ENCODE results near the gene FIP1L1.

Gene FIP1L1

GRCh38 chr4:53507058-53507457 is 129.6 kb downstream of the FIP1L1 start:
- Histone ChIP-seq H3K27me3 (ENCODE audit: control insufficient read depth, low read length) (no peaks in the 10 kb centered on the region), H3K4me3 (ENCODE audit: low read length) (no peak overlapping the region), H3K27ac (ENCODE audit: low read depth, low read length) (no peak overlapping the region), H3F3A (ENCODE audit: control insufficient read depth, insufficient read depth) (no peaks in the 10 kb centered on the region), H3K4me2 (ENCODE audit: low read length) (no peak overlapping the region), H3K9me3 (ENCODE audit: control insufficient read depth, insufficient read depth, low read length) (no peaks in the 10 kb centered on the region), H4K20me1 (ENCODE audit: control insufficient read depth, insufficient read depth, low read depth, low read length) (no peaks in the 10 kb centered on the region), H3K36me3 (ENCODE audit: control insufficient read depth, low read length) (no peaks in the 10 kb centered on the region), H3K4me1 (ENCODE audit: control insufficient read depth, low read length) (no peaks in the 10 kb centered on the region), H3K9me2 (replicated peaks; ENCODE audit: control insufficient read depth, low read length) (no peaks in the 10 kb centered on the region), H3K79me2 (ENCODE audit: control insufficient read depth, low read length) (no peaks in the 10 kb centered on the region)
- TF ChIP-seq, protein P1, sequence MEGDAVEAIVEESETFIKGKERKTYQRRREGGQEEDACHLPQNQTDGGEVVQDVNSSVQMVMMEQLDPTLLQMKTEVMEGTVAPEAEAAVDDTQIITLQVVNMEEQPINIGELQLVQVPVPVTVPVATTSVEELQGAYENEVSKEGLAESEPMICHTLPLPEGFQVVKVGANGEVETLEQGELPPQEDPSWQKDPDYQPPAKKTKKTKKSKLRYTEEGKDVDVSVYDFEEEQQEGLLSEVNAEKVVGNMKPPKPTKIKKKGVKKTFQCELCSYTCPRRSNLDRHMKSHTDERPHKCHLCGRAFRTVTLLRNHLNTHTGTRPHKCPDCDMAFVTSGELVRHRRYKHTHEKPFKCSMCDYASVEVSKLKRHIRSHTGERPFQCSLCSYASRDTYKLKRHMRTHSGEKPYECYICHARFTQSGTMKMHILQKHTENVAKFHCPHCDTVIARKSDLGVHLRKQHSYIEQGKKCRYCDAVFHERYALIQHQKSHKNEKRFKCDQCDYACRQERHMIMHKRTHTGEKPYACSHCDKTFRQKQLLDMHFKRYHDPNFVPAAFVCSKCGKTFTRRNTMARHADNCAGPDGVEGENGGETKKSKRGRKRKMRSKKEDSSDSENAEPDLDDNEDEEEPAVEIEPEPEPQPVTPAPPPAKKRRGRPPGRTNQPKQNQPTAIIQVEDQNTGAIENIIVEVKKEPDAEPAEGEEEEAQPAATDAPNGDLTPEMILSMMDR (IDR thresholded peaks at IDR 0.05; ENCODE audit: low read depth, low read length, poor library complexity, severe bottlenecking): no peak
- TF ChIP-seq EZH2phosphoT487 (IDR thresholded peaks at IDR 0.05; ENCODE audit: borderline replicate concordance, low read length): no peak

GRCh38 chr4:53507671-53508286 is 130.3 kb downstream of the FIP1L1 start:
- no peaks in the 10 kb centered on the region for H3K27me3 ChIP-seq (ENCODE audit: control insufficient read depth, low read length)
- H3K9me2 ChIP-seq (replicated peaks; ENCODE audit: control insufficient read depth, low read length): no peaks in the 10 kb centered on the region
- H3K4me2 ChIP-seq (ENCODE audit: low read length): no peak overlapping the region
- no peaks in the 10 kb centered on the region for H3K9me3 ChIP-seq (ENCODE audit: control insufficient read depth, insufficient read depth, low read length)
- no peak overlapping the region for H3K4me3 ChIP-seq (ENCODE audit: low read length)
- H3K27ac ChIP-seq (ENCODE audit: low read depth, low read length): no peak overlapping the region
- no peaks in the 10 kb centered on the region for H3K4me1 ChIP-seq (ENCODE audit: control insufficient read depth, low read length)
- no peaks in the 10 kb centered on the region for H3K36me3 ChIP-seq (ENCODE audit: control insufficient read depth, low read length)
- no peaks in the 10 kb centered on the region for H4K20me1 ChIP-seq (ENCODE audit: control insufficient read depth, insufficient read depth, low read depth, low read length)
- no peaks in the 10 kb centered on the region for H3K79me2 ChIP-seq (ENCODE audit: control insufficient read depth, low read length)
- no peaks in the 10 kb centered on the region for H3F3A ChIP-seq (ENCODE audit: control insufficient read depth, insufficient read depth)
- TF ChIP-seq, protein P1 (IDR thresholded peaks at IDR 0.05; ENCODE audit: low read depth, low read length, poor library complexity, severe bottlenecking): no peak
- no peak for TF ChIP-seq EZH2phosphoT487 (IDR thresholded peaks at IDR 0.05; ENCODE audit: borderline replicate concordance, low read length)

DNA sequence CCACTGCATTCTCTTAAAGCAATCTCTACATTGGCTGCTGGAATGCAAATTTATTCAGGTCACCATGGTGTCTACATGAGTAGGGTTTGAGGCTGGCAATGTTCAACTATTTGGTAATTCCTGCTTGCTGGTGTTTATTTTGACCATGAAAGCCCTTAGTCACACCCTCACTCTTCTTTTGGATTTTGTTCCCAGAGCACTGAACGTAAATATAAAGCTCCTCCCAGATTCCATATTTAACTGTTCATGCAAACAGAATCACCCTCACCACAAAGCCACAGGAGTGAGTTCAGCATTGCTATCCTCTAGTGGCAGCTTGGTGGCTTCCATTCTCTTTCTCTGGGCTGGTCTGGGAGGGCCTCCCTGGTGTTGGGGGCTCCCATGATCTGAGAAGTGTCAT is 131.0 kb downstream of the FIP1L1 start:
- Histone ChIP-seq H3K27ac (ENCODE audit: low read depth, low read length) (no peak overlapping the region), H3K4me3 (ENCODE audit: low read length) (no peak overlapping the region), H3K9me2 (replicated peaks; ENCODE audit: control insufficient read depth, low read length) (no peaks in the 10 kb centered on the region), H3F3A (ENCODE audit: control insufficient read depth, insufficient read depth) (no peaks in the 10 kb centered on the region), H3K4me1 (ENCODE audit: control insufficient read depth, low read length) (no peaks in the 10 kb centered on the region), H4K20me1 (ENCODE audit: control insufficient read depth, insufficient read depth, low read depth, low read length) (no peaks in the 10 kb centered on the region), H3K9me3 (ENCODE audit: control insufficient read depth, insufficient read depth, low read length) (no peaks in the 10 kb centered on the region), H3K4me2 (ENCODE audit: low read length) (no peak overlapping the region), H3K79me2 (ENCODE audit: control insufficient read depth, low read length) (no peaks in the 10 kb centered on the region), H3K27me3 (ENCODE audit: control insufficient read depth, low read length) (no peaks in the 10 kb centered on the region), H3K36me3 (ENCODE audit: control insufficient read depth, low read length) (no peaks in the 10 kb centered on the region)
- no peak for TF ChIP-seq EZH2phosphoT487 (IDR thresholded peaks at IDR 0.05; ENCODE audit: borderline replicate concordance, low read length)
- TF ChIP-seq, protein P1 (IDR thresholded peaks at IDR 0.05; ENCODE audit: low read depth, low read length, poor library complexity, severe bottlenecking): no peak
